Ecto neural progenitor cell (in vitro differentiated cells): ENCODE measurements around the gene ALB.

Source experiments
- DNase-seq: peaks from one replicate; pipeline ENCODE4 v3.0.0-alpha.2; 2018; ENCODE audit warnings: low spot score

Gene ALB

GRCh38 chr4:73409012-73409862, 5.2 kb downstream of the ALB start:
- no peak for DNase-seq

- DNase-seq: no peak
Observed at GRCh38 chr4:73409978-73410548, 6.0 kb downstream of the ALB start.

- no peak for DNase-seq
Observed at GRCh38 chr4:73410916-73411730, 7.0 kb downstream of the ALB start.

- DNase-seq: no peak
Observed at GRCh38 chr4:73411731-73412414, 7.8 kb downstream of the ALB start.

GRCh38 chr4:73413294-73413755, 9.2 kb downstream of the ALB start:
- no peak for DNase-seq

GRCh38 chr4:73414936-73415271, 10.8 kb downstream of the ALB start:
- DNase-seq: no peak

GRCh38 chr4:73415807-73416238, 11.7 kb downstream of the ALB start:
- no peak for DNase-seq

- DNase-seq: no peak
Observed at GRCh38 chr4:73416423-73417087, 12.5 kb downstream of the ALB start.

GRCh38 chr4:73417342-73417741, 13.3 kb downstream of the ALB start:
- no peak for DNase-seq

GRCh38 chr4:73417973-73418372, 13.9 kb downstream of the ALB start:
- no peak for DNase-seq

GRCh38 chr4:73418677-73419076, 14.6 kb downstream of the ALB start:
- no peak for DNase-seq

GRCh38 chr4:73419106-73420038, 15.3 kb downstream of the ALB start:
- no peak for DNase-seq

GRCh38 chr4:73420615-73421014, 16.5 kb downstream of the ALB start:
- DNase-seq: no peak

GRCh38 chr4:73421708-73422457, 17.8 kb downstream of the ALB start:
- no peak for DNase-seq

GRCh38 chr4:73422458-73422752, 18.3 kb downstream of the ALB start:
- no peak for DNase-seq

GRCh38 chr4:73423184-73423583, 19.1 kb downstream of the ALB start:
- no peak for DNase-seq

GRCh38 chr4:73426666-73427065, 22.6 kb downstream of the ALB start:
- DNase-seq: no peak

- no peak for DNase-seq
Observed at GRCh38 chr4:73429118-73429517, 25.0 kb downstream of the ALB start.

GRCh38 chr4:73429826-73430587, 25.9 kb downstream of the ALB start:
- DNase-seq: no peak
